GM13976 (cell line): ENCODE data around the gene POU6F2.

ENCODE experiments used
- DNase-seq: peaks from one replicate; pipeline ENCODE4 v3.0.0; 2012; ENCODE audit warnings: low spot score
- in situ Hi-C: fragments of 300-500 bp; cut with MboI; formaldehyde crosslinking; loops from one replicate; pipeline ENCODE4 v1.12.0; 2022; ENCODE audit warnings: low sequenced_read_pairs, mixed read lengths, inconsistent platforms; ENCODE audit not compliant: unreplicated experiment
- TF ChIP-seq, protein P1 (sequence below): IDR thresholded peaks from 2 replicates; pipeline ENCODE4 v1.5.1; 2012; ENCODE audit warnings: borderline replicate concordance, mild to moderate bottlenecking; ENCODE audit not compliant: insufficient read depth; ENCODE audit errors: extremely low read depth, missing control alignments, control extremely low read depth

The POU6F2 gene

DNA sequence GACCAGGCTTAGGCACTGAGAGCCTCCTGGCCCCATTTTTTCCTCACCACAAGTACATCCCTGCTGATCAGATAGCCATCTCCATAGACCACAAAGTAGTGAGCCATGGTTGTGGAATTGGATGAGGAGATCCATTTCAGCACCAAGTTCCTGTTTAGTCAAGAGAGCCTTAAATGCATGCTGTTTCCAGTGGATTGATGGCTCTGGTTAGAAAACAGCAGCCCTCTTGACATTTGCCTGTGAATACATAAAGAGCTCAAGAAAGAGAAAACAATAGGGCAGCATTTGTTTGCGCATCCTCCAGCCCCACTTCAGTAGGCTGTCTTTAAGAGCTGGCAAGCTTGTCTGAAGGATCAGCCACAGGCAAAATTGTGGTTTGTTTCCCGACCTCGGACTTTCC is 251.2 kb downstream of the POU6F2 start:
- TF ChIP-seq, protein P1, sequence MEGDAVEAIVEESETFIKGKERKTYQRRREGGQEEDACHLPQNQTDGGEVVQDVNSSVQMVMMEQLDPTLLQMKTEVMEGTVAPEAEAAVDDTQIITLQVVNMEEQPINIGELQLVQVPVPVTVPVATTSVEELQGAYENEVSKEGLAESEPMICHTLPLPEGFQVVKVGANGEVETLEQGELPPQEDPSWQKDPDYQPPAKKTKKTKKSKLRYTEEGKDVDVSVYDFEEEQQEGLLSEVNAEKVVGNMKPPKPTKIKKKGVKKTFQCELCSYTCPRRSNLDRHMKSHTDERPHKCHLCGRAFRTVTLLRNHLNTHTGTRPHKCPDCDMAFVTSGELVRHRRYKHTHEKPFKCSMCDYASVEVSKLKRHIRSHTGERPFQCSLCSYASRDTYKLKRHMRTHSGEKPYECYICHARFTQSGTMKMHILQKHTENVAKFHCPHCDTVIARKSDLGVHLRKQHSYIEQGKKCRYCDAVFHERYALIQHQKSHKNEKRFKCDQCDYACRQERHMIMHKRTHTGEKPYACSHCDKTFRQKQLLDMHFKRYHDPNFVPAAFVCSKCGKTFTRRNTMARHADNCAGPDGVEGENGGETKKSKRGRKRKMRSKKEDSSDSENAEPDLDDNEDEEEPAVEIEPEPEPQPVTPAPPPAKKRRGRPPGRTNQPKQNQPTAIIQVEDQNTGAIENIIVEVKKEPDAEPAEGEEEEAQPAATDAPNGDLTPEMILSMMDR, result no peak
- DNase-seq, result no peak
- in situ Hi-C loops, result no loop called here

DNA sequence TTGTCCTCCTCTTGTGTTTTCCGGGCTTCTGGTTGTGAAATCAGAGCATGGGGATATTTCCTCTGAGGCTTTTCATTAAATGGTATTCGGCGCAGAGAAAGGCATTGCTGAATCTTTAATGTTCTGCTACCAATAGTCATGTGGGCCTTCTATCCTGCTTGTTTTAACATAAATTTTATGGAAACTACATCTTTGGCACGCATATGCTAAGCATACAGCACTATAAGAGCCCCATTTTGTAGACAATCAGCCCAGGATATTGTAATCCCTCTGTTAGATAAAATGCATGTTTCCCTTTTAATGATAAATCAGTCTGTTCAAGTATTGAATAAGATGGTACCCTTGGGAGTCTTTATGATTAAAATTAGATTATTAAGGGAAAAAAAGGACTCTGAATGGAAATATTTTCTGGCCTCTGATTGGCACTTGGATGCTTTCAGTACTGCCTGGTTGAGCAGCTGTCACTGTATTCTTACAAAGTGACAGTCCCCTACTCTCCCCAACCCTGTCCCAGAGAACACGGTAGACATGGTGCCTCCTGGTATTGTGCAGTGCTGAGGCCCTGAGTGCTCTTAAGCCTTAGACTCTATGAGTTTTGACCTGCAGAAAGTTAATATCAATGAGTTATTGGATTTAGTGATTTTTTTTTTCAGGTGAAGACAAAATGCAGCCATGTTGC is 256.3 kb downstream of the POU6F2 start:
- DNase-seq, result no peak
- TF ChIP-seq, protein P1, result no peak
- in situ Hi-C loops, result no loop called here

DNA sequence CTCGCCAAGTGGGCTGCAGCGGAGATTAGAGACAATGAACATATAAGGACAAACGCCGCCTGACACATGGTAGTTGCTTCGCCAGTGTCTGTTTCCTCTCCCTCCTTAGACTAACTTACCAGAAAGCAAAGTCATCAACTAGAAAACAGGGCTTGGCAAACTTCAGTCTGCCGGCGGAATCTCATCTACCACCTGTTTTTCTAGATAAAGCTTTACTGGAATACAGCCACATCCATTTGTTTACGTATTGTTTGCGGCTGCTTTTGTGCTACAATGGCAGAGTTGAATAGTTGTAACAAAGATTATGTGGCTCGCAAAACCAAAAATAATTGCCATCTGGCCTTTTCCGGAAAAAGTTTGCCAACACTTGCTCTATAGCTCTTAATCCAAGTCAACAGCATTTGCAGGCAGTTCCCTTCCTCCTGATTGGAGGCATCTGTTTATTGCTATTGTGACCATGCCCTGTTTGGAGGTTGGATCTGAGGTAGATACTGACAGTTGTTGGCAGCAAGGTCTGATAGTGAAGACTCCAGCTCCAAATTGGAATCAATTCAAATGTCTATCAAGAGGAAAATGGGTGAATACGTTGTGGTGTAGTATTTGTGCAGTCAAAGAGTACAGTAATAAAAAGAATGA is 260.6 kb downstream of the POU6F2 start:
- no peak for DNase-seq
- TF ChIP-seq, protein P1, result no peak
- in situ Hi-C loops, result no loop called here

DNA sequence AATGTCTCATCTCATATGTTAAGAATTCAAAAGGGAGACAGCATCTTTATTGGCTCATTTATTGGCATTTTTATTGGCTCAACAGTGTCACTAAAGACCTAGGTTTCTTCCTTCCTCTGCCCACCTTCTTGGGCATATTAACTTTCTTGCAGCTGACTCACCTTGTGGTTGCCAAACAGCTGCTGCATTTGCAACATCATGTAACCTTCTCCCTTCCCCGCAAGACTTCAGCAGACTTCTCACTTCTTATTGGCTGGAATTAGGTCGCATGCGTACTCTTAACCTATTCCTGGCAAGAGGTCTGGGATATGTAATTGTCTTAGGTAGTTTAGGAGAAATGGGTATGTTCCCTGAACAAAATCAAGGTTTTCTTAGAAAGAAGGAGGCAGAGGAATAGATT is 263.2 kb downstream of the POU6F2 start:
- TF ChIP-seq, protein P1, result no peak
- in situ Hi-C loops, result no loop called here

DNA sequence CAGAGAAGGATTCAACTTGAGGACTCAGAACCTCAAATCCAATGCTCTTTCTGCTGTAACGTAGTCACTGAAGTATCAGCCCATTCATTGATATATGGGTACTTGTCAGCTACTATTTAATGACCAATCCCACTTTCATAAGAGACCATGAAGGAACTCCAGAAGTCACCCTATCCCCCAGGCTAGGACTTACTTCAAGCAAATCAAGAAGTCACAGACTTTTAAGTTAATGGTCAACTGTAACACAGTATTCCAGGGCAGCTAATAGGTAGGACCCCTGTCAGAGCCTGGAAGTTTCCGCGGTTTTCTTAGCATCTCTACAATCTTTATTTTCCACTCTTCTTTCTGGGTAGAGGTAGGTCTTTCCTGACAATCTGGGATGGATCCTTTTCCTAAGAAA is 269.9 kb downstream of the POU6F2 start:
- no peak for DNase-seq
- TF ChIP-seq, protein P1, result no peak
- in situ Hi-C loops, result no loop called here

More for the DNA sequence above, 263.2 kb downstream of the POU6F2 start:
- no peak for DNase-seq

DNA sequence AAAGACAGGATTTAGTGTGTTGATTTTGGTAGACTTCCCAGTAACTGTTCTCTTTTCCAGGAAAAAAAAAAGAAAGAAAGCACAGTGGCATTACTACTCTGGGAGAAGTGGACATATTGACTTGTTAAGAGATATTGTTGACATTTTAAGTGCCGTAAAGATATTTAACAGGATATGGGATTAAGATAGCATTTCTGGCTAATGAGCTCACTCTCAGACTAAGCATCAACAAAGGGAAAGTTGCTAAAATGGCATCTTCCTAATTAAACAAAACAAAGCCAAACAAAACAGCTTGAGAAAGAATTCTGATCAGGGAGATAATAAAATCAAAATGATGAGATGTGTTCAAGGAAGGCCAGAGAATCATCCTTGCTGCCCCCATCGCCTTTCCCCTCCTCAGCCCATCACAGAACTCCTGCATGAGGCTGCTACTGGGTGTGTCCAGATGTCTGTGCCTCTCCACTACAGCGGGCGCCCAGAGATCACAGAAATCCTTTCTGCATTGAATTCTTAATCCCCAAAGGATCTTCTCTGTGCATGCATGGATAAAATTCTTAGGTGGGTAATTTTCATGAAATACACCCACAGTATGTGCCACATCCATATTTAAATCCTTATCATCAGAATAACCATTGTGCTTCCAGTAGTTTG is 270.5 kb downstream of the POU6F2 start:
- TF ChIP-seq, protein P1, result no peak
- in situ Hi-C loops, result no loop called here
- no peak for DNase-seq
